Gastroesophageal sphincter (tissue), 3 donors: ENCODE measurements around the gene ARMC3.

Experiments used
- EP300 ChIP-seq: sonication (generic); formaldehyde crosslinking; IDR thresholded peaks from one replicate; pipeline ENCODE4 v1.6.1; 2017; ENCODE audit warnings: antibody characterized with exemption, mild to moderate bottlenecking
- POLR2AphosphoS5 ChIP-seq: sonication (generic); formaldehyde crosslinking; IDR thresholded peaks from one replicate; pipeline ENCODE4 v1.6.1; 2017; ENCODE audit warnings: antibody characterized with exemption
- TF ChIP-seq, protein P1 (sequence below), 4 experiments: fragments of 200-600 bp in 2 of 4; fragments of 450-650 bp in 2 of 4; sonication (generic) in 1 of 4; IDR thresholded peaks; one replicate each; pipeline ENCODE4 v1.5.1; 2017 to 2019; ENCODE audit warnings: antibody characterized with exemption in 4 of 4, mild to moderate bottlenecking in 2 of 4, moderate library complexity in 2 of 4

DNA sequence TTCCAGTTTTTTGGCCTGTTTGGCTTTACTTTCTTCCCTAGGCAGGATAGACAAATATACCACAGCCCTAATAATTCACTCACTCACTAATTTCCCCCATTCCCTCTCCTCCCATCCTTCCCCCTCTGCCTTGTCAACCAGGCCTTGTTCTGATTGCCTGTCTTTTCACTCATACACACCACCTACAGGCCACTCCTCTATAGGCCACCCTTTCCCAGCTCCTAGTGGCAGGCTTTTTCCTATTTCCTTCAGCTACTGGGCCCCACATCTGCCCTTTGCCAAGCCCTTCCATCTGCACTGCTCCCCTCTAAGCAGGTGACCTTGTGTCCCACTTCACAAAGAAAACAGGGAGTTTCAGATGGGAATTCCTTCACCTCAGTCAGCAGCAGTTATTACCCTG is 107.7 kb downstream of the ARMC3 start:
- TF ChIP-seq POLR2AphosphoS5 = no peak
- TF ChIP-seq, protein P1, sequence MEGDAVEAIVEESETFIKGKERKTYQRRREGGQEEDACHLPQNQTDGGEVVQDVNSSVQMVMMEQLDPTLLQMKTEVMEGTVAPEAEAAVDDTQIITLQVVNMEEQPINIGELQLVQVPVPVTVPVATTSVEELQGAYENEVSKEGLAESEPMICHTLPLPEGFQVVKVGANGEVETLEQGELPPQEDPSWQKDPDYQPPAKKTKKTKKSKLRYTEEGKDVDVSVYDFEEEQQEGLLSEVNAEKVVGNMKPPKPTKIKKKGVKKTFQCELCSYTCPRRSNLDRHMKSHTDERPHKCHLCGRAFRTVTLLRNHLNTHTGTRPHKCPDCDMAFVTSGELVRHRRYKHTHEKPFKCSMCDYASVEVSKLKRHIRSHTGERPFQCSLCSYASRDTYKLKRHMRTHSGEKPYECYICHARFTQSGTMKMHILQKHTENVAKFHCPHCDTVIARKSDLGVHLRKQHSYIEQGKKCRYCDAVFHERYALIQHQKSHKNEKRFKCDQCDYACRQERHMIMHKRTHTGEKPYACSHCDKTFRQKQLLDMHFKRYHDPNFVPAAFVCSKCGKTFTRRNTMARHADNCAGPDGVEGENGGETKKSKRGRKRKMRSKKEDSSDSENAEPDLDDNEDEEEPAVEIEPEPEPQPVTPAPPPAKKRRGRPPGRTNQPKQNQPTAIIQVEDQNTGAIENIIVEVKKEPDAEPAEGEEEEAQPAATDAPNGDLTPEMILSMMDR (IDR thresholded peaks at IDR 0.05) = no peak
- TF ChIP-seq EP300 = no peak
